Endothelial cell of umbilical vein (primary cell): Measurements from ENCODE around the gene OCIAD1. TPM values are rescaled to one million over a fixed set of nuclear protein-coding genes. Genes with fewer than 3 reads are reported as not detected.
"Not testable (repeated sequence)": the region's sequence is repeated elsewhere in the genome, so short reads cannot be mapped to it uniquely, and the experiment has no call there.

Source experiments
- BruUV-seq: library from RNA; stranded (reverse); fragments of 400-500 nt; replicated peaks from 2 replicates; lab custom pipeline; 2021; lab: Mats Ljungman, UMichigan
- CTCF ChIA-PET: fragments of 300-600, 350-600 bp; sonication (Branson Sonifier 250); formaldehyde crosslinking; loops from one replicate; lab custom pipeline; 2021; ENCODE audit warnings: antibody characterized with exemption, inconsistent platforms; lab: Charles Lee
- POLR2A ChIA-PET: fragments of 300-600, 350-600 bp; sonication (Branson Sonifier 250); formaldehyde crosslinking; loops from one replicate; lab custom pipeline; 2021; ENCODE audit warnings: antibody characterized with exemption, inconsistent platforms; lab: Charles Lee
- DNase-seq: peaks from one replicate; pipeline ENCODE4 v3.0.0-alpha.2; 2011; ENCODE audit warnings: low read depth, low spot score
- FAIRE-seq: peaks from 2 replicates; lab custom pipeline; 2011; peaks lifted over from hg19 to GRCh38; lab: Jason Lieb, UNC
- H2AFZ ChIP-seq: 2 replicates; pipeline ENCODE4 v1.6.0; 2012; ENCODE audit warnings: low read depth, low read length, control low read depth, inconsistent platforms
- H3K27ac ChIP-seq: 2 replicates; pipeline ENCODE4 v1.5.1; 2011; ENCODE audit warnings: low read depth, mild to moderate bottlenecking, control low read depth, low read length, moderate library complexity; ENCODE audit not compliant: insufficient read depth
- H3K27me3 ChIP-seq, 2 experiments: 2 replicates each; pipeline versions ENCODE4 v1.6.0 to v1.6.1; 2011; ENCODE audit warnings: low read length in 2 of 2, mixed read lengths in 1 of 2; ENCODE audit not compliant: control insufficient read depth in 2 of 2, insufficient read depth in 2 of 2
- H3K36me3 ChIP-seq, 2 experiments: 2 replicates in 1 of 2; 3 replicates in 1 of 2; pipeline ENCODE4 v1.5.1; 2011; ENCODE audit warnings: low read length in 2 of 2, mild to moderate bottlenecking in 1 of 2, moderate library complexity in 1 of 2; ENCODE audit not compliant: control insufficient read depth in 2 of 2, insufficient read depth in 2 of 2; ENCODE audit errors: extremely low read depth in 1 of 2
- H3K4me1 ChIP-seq: 3 replicates; pipeline ENCODE4 v1.5.1; 2011; ENCODE audit warnings: mild to moderate bottlenecking, low read length; ENCODE audit not compliant: control insufficient read depth, insufficient read depth; ENCODE audit errors: extremely low read depth
- H3K4me2 ChIP-seq: 2 replicates; pipeline ENCODE4 v1.6.1; 2011; ENCODE audit warnings: low read length, control low read depth, mixed read lengths; ENCODE audit not compliant: insufficient read depth
- H3K4me3 ChIP-seq, 3 experiments: fragments of 200-600 bp in 1 of 3; sonication (generic), shearing (Covaris generic) in 1 of 3; replicated peaks in 1 of 3; 2 replicates each; pipeline ENCODE4 v1.5.1; 2011 to 2016; ENCODE audit warnings: control low read depth in 3 of 3, low read length in 3 of 3, mild to moderate bottlenecking in 2 of 3, inconsistent platforms in 1 of 3, low read depth in 1 of 3, moderate library complexity in 1 of 3; ENCODE audit not compliant: insufficient read depth in 1 of 3
- H3K79me2 ChIP-seq: 2 replicates; pipeline ENCODE4 v1.6.0; 2012; ENCODE audit warnings: low read length, inconsistent platforms; ENCODE audit not compliant: control insufficient read depth, insufficient read depth
- H3K9ac ChIP-seq: replicated peaks from 2 replicates; pipeline ENCODE3; 2011; ENCODE audit warnings: low read length, control low read depth; ENCODE audit not compliant: insufficient read depth; ENCODE audit errors: extremely low read depth
- H3K9me1 ChIP-seq: replicated peaks from 3 replicates; pipeline ENCODE4 v1.6.0; 2011; ENCODE audit warnings: mild to moderate bottlenecking, low read length; ENCODE audit not compliant: control insufficient read depth, insufficient read depth; ENCODE audit errors: extremely low read depth
- H3K9me3 ChIP-seq: replicated peaks from 2 replicates; pipeline ENCODE4 v1.5.1; 2012; ENCODE audit warnings: low read length, inconsistent platforms; ENCODE audit not compliant: control insufficient read depth, insufficient read depth
- H4K20me1 ChIP-seq: replicated peaks from 2 replicates; pipeline ENCODE3; 2011; ENCODE audit warnings: mild to moderate bottlenecking, low read length; ENCODE audit not compliant: control insufficient read depth, insufficient read depth; ENCODE audit errors: extremely low read depth
- EZH2 ChIP-seq: IDR thresholded peaks from 2 replicates; pipeline ENCODE4 v1.6.1; 2012; ENCODE audit warnings: borderline replicate concordance, low read depth, mild to moderate bottlenecking, moderate library complexity, low read length, inconsistent platforms; ENCODE audit not compliant: severe bottlenecking
- FOS ChIP-seq: IDR thresholded peaks from 2 replicates; pipeline ENCODE4 v1.6.1; 2011; ENCODE audit warnings: mild to moderate bottlenecking, low read length, moderate library complexity, borderline replicate concordance; ENCODE audit not compliant: insufficient read depth
- GATA2 ChIP-seq: IDR thresholded peaks from 2 replicates; pipeline ENCODE4 v1.7.0; 2011; ENCODE audit warnings: low read depth, mild to moderate bottlenecking, moderate library complexity, mixed read lengths, low read length; ENCODE audit not compliant: insufficient read length, insufficient read depth
- JUN ChIP-seq: IDR thresholded peaks from 2 replicates; pipeline ENCODE4 v1.6.1; 2011; ENCODE audit warnings: borderline replicate concordance, low read depth; ENCODE audit not compliant: insufficient read length, insufficient read depth
- MYC ChIP-seq: IDR thresholded peaks from one replicate; pipeline ENCODE4 v1.6.1; 2011; ENCODE audit warnings: mild to moderate bottlenecking, low read depth, low read length
- POLR2A ChIP-seq: IDR thresholded peaks from 2 replicates; pipeline ENCODE4 v1.6.1; 2012; ENCODE audit warnings: low read depth, mild to moderate bottlenecking, control low read depth, low read length
- POLR2AphosphoS5 ChIP-seq: IDR thresholded peaks from 2 replicates; pipeline ENCODE4 v1.6.1; 2012; ENCODE audit warnings: low read depth, mild to moderate bottlenecking, control low read depth, low read length, moderate library complexity; ENCODE audit not compliant: insufficient read depth
- dilution Hi-C: fragments of 300-500 bp; cut with MboI; formaldehyde crosslinking; loops from one replicate; pipeline ENCODE4 v1.15.0; 2019; ENCODE audit warnings: low sequenced_read_pairs; ENCODE audit not compliant: extremely low pct_ligation_motif_present
- intact Hi-C: fragments of 100-400 bp; cut with micrococcal nuclease; formaldehyde crosslinking; loops from one replicate; pipeline ENCODE4 v1.10.0; 2022
- polyA plus RNA-seq, 4 experiments: library from polyadenylated mRNA; depleted of rRNA in 3 of 4; stranded (reverse) in 3 of 4; unstranded in 1 of 4; fragments of >200 nt; gene quantifications; 2 replicates each; pipeline versions ENCODE4 v1.2.1 to v1.2.3, GENCODE V29; 2011 to 2012; ENCODE audit warnings: missing spikeins in 1 of 4
- total RNA-seq: library from RNA; stranded (reverse); gene quantifications from 2 replicates; pipeline ENCODE4 v1.2.3, GENCODE V29; 2021
- TF ChIP-seq, protein P1 (sequence below): IDR thresholded peaks from 2 replicates; pipeline ENCODE4 v1.6.1; 2011; ENCODE audit not compliant: insufficient read depth, insufficient read length
- TF ChIP-seq, protein P2 (sequence below), 2 donors: IDR thresholded peaks; 1 replicate in 1 of 2; 2 replicates in 1 of 2; pipeline ENCODE4 v1.5.1; 2011; ENCODE audit warnings: low read length in 2 of 2, mild to moderate bottlenecking in 2 of 2, moderate library complexity in 2 of 2, control low read depth in 1 of 2, inconsistent platforms in 1 of 2, low read depth in 1 of 2; ENCODE audit not compliant: insufficient read depth in 1 of 2; ENCODE audit errors: extremely low read depth in 1 of 2

OCIAD1 gene
- total and polyA plus RNA-seq, 2 donors (not counting 3 experiments of a cell fraction or from before 2014, with no cell fraction given): 81.7 to 101 TPM

DNA sequence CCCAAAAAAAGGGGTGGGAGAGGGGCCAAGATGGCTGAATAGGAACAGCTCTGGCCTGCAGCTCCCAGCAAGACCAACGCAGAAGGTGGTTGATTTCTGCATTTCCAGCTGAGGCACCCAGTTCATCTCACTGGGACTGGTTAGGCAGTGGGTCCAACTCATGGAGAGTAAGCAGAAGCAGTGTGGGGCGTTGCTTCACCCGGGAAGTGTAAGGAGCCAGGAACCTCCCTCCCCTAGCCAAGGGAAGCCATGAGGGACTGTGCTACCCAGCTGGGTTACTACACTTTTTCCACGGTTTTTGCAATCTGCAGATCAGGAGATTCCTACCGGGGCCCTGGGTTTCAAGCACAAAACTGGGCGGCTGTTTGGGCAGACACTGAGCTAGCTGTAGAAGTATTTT, 13.9 kb upstream of the OCIAD1 start:
- no peaks in the 10 kb centered on the region for H3K4me1 ChIP-seq
- no peak overlapping the region for H3K9ac ChIP-seq
- DNase-seq (no peak), FAIRE-seq (no peak)
- H3K27me3 ChIP-seq: peaks cover 0 to 5% of the 10 kb centered on the region in 2 experiments
- no peaks in the 10 kb centered on the region for H3K36me3 ChIP-seq
- H2AFZ ChIP-seq: no peak overlapping the region
- no peaks in the 10 kb centered on the region for H3K79me2 ChIP-seq
- H3K9me3 ChIP-seq: no peaks in the 10 kb centered on the region
- H3K4me3 ChIP-seq: no peak overlapping the region
- BruUV-seq: no TSS peak
- TF ChIP-seq, protein P1, sequence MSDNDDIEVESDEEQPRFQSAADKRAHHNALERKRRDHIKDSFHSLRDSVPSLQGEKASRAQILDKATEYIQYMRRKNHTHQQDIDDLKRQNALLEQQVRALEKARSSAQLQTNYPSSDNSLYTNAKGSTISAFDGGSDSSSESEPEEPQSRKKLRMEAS: no peak
- TF ChIP-seq FOS: no peak
- TF ChIP-seq POLR2A: no peak
- TF ChIP-seq GATA2: no peak
- no peak for TF ChIP-seq POLR2AphosphoS5
- TF ChIP-seq, protein P2, sequence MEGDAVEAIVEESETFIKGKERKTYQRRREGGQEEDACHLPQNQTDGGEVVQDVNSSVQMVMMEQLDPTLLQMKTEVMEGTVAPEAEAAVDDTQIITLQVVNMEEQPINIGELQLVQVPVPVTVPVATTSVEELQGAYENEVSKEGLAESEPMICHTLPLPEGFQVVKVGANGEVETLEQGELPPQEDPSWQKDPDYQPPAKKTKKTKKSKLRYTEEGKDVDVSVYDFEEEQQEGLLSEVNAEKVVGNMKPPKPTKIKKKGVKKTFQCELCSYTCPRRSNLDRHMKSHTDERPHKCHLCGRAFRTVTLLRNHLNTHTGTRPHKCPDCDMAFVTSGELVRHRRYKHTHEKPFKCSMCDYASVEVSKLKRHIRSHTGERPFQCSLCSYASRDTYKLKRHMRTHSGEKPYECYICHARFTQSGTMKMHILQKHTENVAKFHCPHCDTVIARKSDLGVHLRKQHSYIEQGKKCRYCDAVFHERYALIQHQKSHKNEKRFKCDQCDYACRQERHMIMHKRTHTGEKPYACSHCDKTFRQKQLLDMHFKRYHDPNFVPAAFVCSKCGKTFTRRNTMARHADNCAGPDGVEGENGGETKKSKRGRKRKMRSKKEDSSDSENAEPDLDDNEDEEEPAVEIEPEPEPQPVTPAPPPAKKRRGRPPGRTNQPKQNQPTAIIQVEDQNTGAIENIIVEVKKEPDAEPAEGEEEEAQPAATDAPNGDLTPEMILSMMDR (IDR thresholded peaks at IDR 0.05; ENCODE audit: extremely low read depth in 1 of 2, insufficient read depth in 1 of 2, low read depth in 1 of 2, low read length in 2 of 2): no peak
- no peak for TF ChIP-seq JUN
- TF ChIP-seq EZH2: no peak
- no peak for TF ChIP-seq MYC
- dilution Hi-C loops: no loop called here
- POLR2A ChIA-PET: no interaction called here
- no peak overlapping the region for H3K27ac ChIP-seq
- intact Hi-C loops: no loop called here
- no peak overlapping the region for H3K4me2 ChIP-seq
- CTCF ChIA-PET: interaction anchor here (0.9 kb wide), 1 partner anchor 238 kb away, joined by 3 read pairs; no protein-coding TSS in a partner anchor
- H3K9me1 ChIP-seq: no peaks in the 10 kb centered on the region
- H4K20me1 ChIP-seq: no peaks in the 10 kb centered on the region

DNA sequence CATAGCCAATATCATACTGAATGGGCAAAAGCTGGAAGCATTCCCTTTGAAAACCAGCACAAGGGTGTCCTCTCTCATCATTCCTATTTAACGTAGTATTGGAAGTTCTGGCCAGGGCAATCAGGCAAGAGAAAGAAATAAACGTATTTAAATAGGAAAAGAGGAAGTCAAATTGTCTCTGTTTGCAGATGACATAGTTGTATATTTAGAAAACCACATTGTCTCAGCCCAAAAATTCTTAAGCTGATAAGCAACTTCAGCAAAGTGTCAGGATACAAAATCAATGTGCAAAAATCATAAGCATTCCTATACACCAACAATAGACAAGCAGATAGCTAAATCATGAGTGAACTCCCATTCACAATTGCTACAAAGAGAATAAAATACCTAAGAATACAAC, 9.5 kb upstream of the OCIAD1 start:
- H3K9me1 ChIP-seq, H4K20me1 ChIP-seq, H3K36me3 ChIP-seq, H3K9ac ChIP-seq, dilution Hi-C loops, CTCF ChIA-PET, intact Hi-C loops, DNase-seq, H3K79me2 ChIP-seq, H2AFZ ChIP-seq, FAIRE-seq, H3K27me3 ChIP-seq, BruUV-seq, H3K9me3 ChIP-seq, POLR2A ChIA-PET, H3K27ac ChIP-seq, H3K4me1 ChIP-seq, H3K4me2 ChIP-seq, H3K4me3 ChIP-seq: not testable (repeated sequence)
